ENCODE measurements around the gene AGPAT2. TPM values are rescaled to one million over a fixed set of nuclear protein-coding genes. Genes with fewer than 3 reads are reported as not detected.

AGPAT2 gene
- total RNA-seq, 1 donor from 2014 or later = 19.0 TPM

DNA sequence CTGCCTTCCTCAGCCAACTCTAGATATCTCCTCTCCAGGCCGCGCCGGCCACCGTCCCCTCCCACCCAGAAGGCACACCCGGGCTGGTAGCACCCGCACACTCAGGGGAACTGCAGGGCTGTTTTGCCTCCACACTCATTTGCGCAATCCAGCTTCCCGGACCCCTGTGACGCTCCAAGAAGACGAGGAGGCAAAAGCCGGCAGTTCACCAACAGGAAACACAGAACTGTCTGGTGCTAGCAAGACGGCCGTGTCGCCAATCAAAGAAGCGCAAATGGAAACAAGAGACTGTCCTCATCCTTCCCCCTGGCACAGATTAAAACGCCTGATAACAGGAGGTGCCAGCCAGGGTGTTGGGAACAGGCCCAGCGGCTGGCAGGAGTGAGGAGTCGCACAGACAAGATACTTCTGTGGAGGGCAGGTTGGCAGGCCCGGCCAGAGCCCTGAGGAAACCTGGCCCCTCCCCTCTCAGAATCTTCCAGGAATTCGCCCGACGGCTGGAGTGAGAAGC lies 7.8 kb downstream of the AGPAT2 start:
- no peak for DNase-seq (ENCODE audit: low read depth, low spot score)
- Mint-ChIP-seq H3K4me1 (peaks cover 10% of the 10 kb centered on the region), H3K9me3 (no peaks in the 10 kb centered on the region), H3K27ac (ENCODE audit: unreplicated experiment) (no peak overlapping the region), H3K36me3 (ENCODE audit: low read depth) (no peaks in the 10 kb centered on the region), H3K4me3 (no peak overlapping the region), H3K27me3 (ENCODE audit: low read depth) (no peaks in the 10 kb centered on the region)
- TF ChIP-seq, protein P1, sequence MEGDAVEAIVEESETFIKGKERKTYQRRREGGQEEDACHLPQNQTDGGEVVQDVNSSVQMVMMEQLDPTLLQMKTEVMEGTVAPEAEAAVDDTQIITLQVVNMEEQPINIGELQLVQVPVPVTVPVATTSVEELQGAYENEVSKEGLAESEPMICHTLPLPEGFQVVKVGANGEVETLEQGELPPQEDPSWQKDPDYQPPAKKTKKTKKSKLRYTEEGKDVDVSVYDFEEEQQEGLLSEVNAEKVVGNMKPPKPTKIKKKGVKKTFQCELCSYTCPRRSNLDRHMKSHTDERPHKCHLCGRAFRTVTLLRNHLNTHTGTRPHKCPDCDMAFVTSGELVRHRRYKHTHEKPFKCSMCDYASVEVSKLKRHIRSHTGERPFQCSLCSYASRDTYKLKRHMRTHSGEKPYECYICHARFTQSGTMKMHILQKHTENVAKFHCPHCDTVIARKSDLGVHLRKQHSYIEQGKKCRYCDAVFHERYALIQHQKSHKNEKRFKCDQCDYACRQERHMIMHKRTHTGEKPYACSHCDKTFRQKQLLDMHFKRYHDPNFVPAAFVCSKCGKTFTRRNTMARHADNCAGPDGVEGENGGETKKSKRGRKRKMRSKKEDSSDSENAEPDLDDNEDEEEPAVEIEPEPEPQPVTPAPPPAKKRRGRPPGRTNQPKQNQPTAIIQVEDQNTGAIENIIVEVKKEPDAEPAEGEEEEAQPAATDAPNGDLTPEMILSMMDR (conservative IDR thresholded peaks at IDR 0.05) = no peak

- H3K4me3 Mint-ChIP-seq = no peak overlapping the region
- peaks cover 10% of the 10 kb centered on the region for H3K4me1 Mint-ChIP-seq
- H3K27me3 Mint-ChIP-seq (ENCODE audit: low read depth) = no peaks in the 10 kb centered on the region
- no peak overlapping the region for H3K27ac Mint-ChIP-seq (ENCODE audit: unreplicated experiment)
- H3K9me3 Mint-ChIP-seq = no peaks in the 10 kb centered on the region
- no peaks in the 10 kb centered on the region for H3K36me3 Mint-ChIP-seq (ENCODE audit: low read depth)
- TF ChIP-seq, protein P1 (conservative IDR thresholded peaks at IDR 0.05) = no peak
- no peak for DNase-seq (ENCODE audit: low read depth, low spot score)
These were observed 8.6 kb downstream of the AGPAT2 start for GRCh38 chr9:136678624-136679023.

GRCh38 chr9:136678034-136678433 lies 9.2 kb downstream of the AGPAT2 start:
- no peak overlapping the region for H3K27ac Mint-ChIP-seq (ENCODE audit: unreplicated experiment)
- no peaks in the 10 kb centered on the region for H3K27me3 Mint-ChIP-seq (ENCODE audit: low read depth)
- H3K9me3 Mint-ChIP-seq = no peaks in the 10 kb centered on the region
- DNase-seq (ENCODE audit: low read depth, low spot score) = no peak
- peaks cover 10% of the 10 kb centered on the region for H3K4me1 Mint-ChIP-seq
- H3K36me3 Mint-ChIP-seq (ENCODE audit: low read depth) = no peaks in the 10 kb centered on the region
- TF ChIP-seq, protein P1 (conservative IDR thresholded peaks at IDR 0.05) = no peak
- H3K4me3 Mint-ChIP-seq = no peak overlapping the region

- Mint-ChIP-seq H3K27ac (ENCODE audit: unreplicated experiment) (no peak overlapping the region), H3K36me3 (ENCODE audit: low read depth) (no peaks in the 10 kb centered on the region), H3K4me3 (no peak overlapping the region), H3K9me3 (no peaks in the 10 kb centered on the region), H3K4me1 (peaks cover 10% of the 10 kb centered on the region), H3K27me3 (ENCODE audit: low read depth) (no peaks in the 10 kb centered on the region)
- TF ChIP-seq, protein P1 (conservative IDR thresholded peaks at IDR 0.05) = no peak
- no peak for DNase-seq (ENCODE audit: low read depth, low spot score)
These were observed 10.2 kb downstream of the AGPAT2 start for GRCh38 chr9:136676920-136677686.

- H3K27ac Mint-ChIP-seq (ENCODE audit: unreplicated experiment) = no peak overlapping the region
- no peak for DNase-seq (ENCODE audit: low read depth, low spot score)
- H3K36me3 Mint-ChIP-seq (ENCODE audit: low read depth) = no peaks in the 10 kb centered on the region
- TF ChIP-seq, protein P1 (conservative IDR thresholded peaks at IDR 0.05) = no peak
- no peak overlapping the region for H3K4me3 Mint-ChIP-seq
- H3K27me3 Mint-ChIP-seq (ENCODE audit: low read depth) = no peaks in the 10 kb centered on the region
- H3K9me3 Mint-ChIP-seq = no peaks in the 10 kb centered on the region
- H3K4me1 Mint-ChIP-seq = peaks cover 10% of the 10 kb centered on the region
These were observed 10.9 kb downstream of the AGPAT2 start for GRCh38 chr9:136676297-136676794.

All from neural crest cell (in vitro differentiated cells).